ENCODE measurements around the gene C9orf43.
"Not testable (repeated sequence)": the region's sequence is repeated elsewhere in the genome, so short reads cannot be mapped to it uniquely, and the experiment has no call there.

C9orf43 gene

GRCh38 chr9:113373676-113374392, 36.7 kb upstream of the C9orf43 start:
- H3K27ac ChIP-seq (ENCODE audit: low read depth, low read length): no peak overlapping the region
- H3K27me3 ChIP-seq (ENCODE audit: control insufficient read depth, insufficient read depth, low read length): no peaks in the 10 kb centered on the region
- no peak overlapping the region for H3K9ac ChIP-seq (ENCODE audit: low read length)
- peaks cover 5% of the 10 kb centered on the region for H3K36me3 ChIP-seq (ENCODE audit: control insufficient read depth, insufficient read depth, low read length)
- no peaks in the 10 kb centered on the region for H3K4me1 ChIP-seq (ENCODE audit: control insufficient read depth, insufficient read depth, low read length)
- H3K4me3 ChIP-seq (ENCODE audit: low read length): no peak overlapping the region

GRCh38 chr9:113375057-113376023, 35.2 kb upstream of the C9orf43 start:
- Histone ChIP-seq H3K9ac (ENCODE audit: low read length) (no peak overlapping the region), H3K27ac (ENCODE audit: low read depth, low read length) (no peak overlapping the region)

DNA sequence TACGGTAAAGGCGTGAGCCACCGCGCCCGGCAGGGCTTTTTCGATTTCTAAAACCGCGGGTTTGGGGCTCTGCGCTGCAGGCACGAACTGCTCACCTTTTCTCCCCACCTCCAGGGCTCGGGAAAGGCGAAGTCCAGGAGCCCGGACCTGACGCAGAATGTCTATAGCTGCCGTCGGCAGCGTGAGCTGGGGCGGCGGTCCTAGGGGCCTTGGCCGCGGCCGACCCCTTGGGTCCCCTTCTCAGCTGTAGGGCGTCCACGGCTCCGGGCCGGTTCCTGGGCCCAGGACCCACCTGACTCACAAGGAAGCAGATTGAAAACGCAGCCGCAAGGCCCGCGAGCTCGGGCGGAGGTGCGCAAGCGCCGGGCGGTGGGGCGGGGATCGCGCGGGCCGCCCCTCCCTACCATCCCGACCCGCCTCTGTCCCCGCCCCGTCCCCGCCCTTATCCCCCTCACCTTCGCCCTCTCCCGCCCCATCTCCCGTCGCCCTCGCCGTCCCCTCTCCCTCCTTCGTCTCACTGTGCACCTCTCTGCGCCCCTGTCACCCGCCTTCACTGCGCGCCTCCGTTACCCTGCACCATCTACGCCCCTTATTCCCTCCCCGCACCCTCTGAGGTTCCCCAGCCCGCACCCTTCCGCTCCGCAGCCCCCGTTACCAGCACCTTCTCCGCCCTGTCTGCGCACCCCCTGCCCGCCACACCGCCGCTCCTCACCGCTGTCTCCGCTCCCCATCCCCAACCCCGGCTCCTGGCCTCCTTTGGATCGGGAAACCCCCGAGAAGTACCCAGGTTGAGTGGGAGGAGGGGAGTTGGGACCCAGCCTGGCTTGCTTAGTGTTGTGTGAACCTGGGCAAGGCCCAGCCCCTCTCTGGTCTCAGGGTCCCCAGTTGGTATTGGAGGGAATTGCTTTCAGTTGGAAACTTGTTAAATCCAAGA, 33.6 kb upstream of the C9orf43 start, which contains the start of gene HDHD3:
TSS of gene HDHD3 (minus strand) at position 353 of the 934 bp plus-strand sequence. CDS start 2,632 bp downstream, outside the sequence.
- H3K9ac ChIP-seq (ENCODE audit: low read length): peak within 1 kb of the TSS; percentile 80
- no peaks in the 10 kb centered on the region for H3K27me3 ChIP-seq (ENCODE audit: control insufficient read depth, insufficient read depth, low read length)
- peak within 1 kb of the TSS; percentile 88 for H3K27ac ChIP-seq (ENCODE audit: low read depth, low read length)
- H3K36me3 ChIP-seq (ENCODE audit: control insufficient read depth, insufficient read depth, low read length): peaks cover 5% of the 10 kb centered on the region
- no peaks in the 10 kb centered on the region for H3K4me1 ChIP-seq (ENCODE audit: control insufficient read depth, insufficient read depth, low read length)
- peak within 1 kb of the TSS; percentile 96 for H3K4me3 ChIP-seq (ENCODE audit: low read length)

More at GRCh38 chr9:113375057-113376023, 35.2 kb upstream of the C9orf43 start:
- Histone ChIP-seq H3K36me3 (ENCODE audit: control insufficient read depth, insufficient read depth, low read length) (peaks cover 5% of the 10 kb centered on the region), H3K4me1 (ENCODE audit: control insufficient read depth, insufficient read depth, low read length) (no peaks in the 10 kb centered on the region), H3K27me3 (ENCODE audit: control insufficient read depth, insufficient read depth, low read length) (no peaks in the 10 kb centered on the region), H3K4me3 (ENCODE audit: low read length) (peak overlapping the region; percentile 45)

DNA sequence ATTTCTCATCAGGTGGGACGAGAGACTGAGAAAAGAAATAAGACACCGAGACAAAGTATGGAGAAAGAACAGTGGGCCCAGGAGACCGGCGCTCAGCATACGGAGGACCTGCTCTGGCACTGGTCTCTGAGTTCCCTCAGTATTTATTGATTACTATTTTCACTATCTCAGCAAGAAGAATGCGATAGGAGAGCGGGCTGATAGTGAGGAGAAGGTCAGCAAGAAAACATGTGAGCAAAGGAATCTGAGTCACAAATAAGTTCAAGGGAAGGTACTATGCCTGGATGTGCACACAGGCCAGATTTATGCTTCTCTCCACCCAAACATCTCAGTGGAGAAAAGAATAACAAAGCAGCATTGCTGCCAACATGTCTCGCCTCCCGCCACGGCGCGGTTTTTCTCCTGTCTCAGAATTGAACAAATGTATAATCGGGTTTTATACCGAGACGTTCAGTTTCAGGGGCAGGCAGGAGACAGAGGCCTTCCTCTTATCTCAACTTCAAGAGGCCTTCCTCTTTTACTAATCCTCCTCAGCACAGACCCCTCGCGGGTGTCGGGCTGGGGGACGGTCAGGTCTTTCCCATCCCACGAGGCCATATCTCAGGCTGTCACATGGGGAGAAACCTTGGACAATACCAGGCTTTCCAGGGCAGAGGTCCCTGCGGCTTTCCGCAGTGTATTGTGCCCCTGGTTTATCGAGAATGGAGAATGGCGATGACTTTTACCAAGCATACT, 31.3 kb upstream of the C9orf43 start:
- H3K27ac ChIP-seq (ENCODE audit: low read depth, low read length): not testable (repeated sequence)

GRCh38 chr9:113379829-113380210, 30.7 kb upstream of the C9orf43 start:
- not testable (repeated sequence) for H3K36me3 ChIP-seq (ENCODE audit: control insufficient read depth, insufficient read depth, low read length); H3K27ac ChIP-seq (ENCODE audit: low read depth, low read length); H3K4me1 ChIP-seq (ENCODE audit: control insufficient read depth, insufficient read depth, low read length); H3K9ac ChIP-seq (ENCODE audit: low read length); H3K4me3 ChIP-seq (ENCODE audit: low read length); H3K27me3 ChIP-seq (ENCODE audit: control insufficient read depth, insufficient read depth, low read length)

More for the DNA sequence above, 31.3 kb upstream of the C9orf43 start:
- H3K27me3 ChIP-seq (ENCODE audit: control insufficient read depth, insufficient read depth, low read length); H3K4me1 ChIP-seq (ENCODE audit: control insufficient read depth, insufficient read depth, low read length); H3K36me3 ChIP-seq (ENCODE audit: control insufficient read depth, insufficient read depth, low read length); H3K9ac ChIP-seq (ENCODE audit: low read length); H3K4me3 ChIP-seq (ENCODE audit: low read length): not testable (repeated sequence)

GRCh38 chr9:113380869-113381378, 29.6 kb upstream of the C9orf43 start:
- Histone ChIP-seq H3K4me1 (ENCODE audit: control insufficient read depth, insufficient read depth, low read length) (no peaks in the 10 kb centered on the region), H3K36me3 (ENCODE audit: control insufficient read depth, insufficient read depth, low read length) (no peaks in the 10 kb centered on the region), H3K27me3 (ENCODE audit: control insufficient read depth, insufficient read depth, low read length) (no peaks in the 10 kb centered on the region), H3K9ac (ENCODE audit: low read length) (no peak overlapping the region), H3K27ac (ENCODE audit: low read depth, low read length) (no peak overlapping the region), H3K4me3 (ENCODE audit: low read length) (no peak overlapping the region)

GRCh38 chr9:113381441-113381840, 29.1 kb upstream of the C9orf43 start:
- not testable (repeated sequence) for H3K27ac ChIP-seq (ENCODE audit: low read depth, low read length)

DNA sequence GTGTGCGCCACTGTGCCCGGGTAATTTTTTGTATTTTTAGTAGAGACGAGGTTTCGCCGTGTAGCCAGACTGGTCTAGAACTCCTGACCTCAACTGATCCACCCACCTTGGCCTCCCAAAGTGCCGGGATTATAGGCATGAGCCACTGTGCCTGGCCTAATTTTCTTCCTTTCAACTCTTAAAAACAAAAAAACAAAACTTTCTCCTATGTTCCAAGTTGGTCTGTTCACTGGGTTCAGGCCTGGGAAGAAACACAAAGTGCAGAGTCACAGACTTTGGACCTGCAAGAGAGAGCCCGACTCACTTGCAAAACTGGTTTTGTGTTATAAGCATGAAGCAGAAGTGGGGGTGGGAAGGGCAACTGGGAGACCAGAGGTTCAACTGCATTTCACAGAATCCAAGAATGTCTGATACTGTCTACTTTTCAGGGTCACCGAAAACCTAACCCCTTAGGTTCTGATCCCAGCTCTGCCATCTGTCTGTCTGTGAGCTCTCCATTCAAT, 28.6 kb upstream of the C9orf43 start:
- Histone ChIP-seq H3K27me3 (ENCODE audit: control insufficient read depth, insufficient read depth, low read length) (no peaks in the 10 kb centered on the region), H3K4me1 (ENCODE audit: control insufficient read depth, insufficient read depth, low read length) (no peaks in the 10 kb centered on the region), H3K9ac (ENCODE audit: low read length) (no peak overlapping the region), H3K27ac (ENCODE audit: low read depth, low read length) (no peak overlapping the region), H3K4me3 (ENCODE audit: low read length) (no peak overlapping the region), H3K36me3 (ENCODE audit: control insufficient read depth, insufficient read depth, low read length) (peaks cover 6% of the 10 kb centered on the region)

More at GRCh38 chr9:113381441-113381840, 29.1 kb upstream of the C9orf43 start:
- H3K36me3 ChIP-seq (ENCODE audit: control insufficient read depth, insufficient read depth, low read length); H3K9ac ChIP-seq (ENCODE audit: low read length); H3K4me1 ChIP-seq (ENCODE audit: control insufficient read depth, insufficient read depth, low read length); H3K4me3 ChIP-seq (ENCODE audit: low read length); H3K27me3 ChIP-seq (ENCODE audit: control insufficient read depth, insufficient read depth, low read length): not testable (repeated sequence)

DNA sequence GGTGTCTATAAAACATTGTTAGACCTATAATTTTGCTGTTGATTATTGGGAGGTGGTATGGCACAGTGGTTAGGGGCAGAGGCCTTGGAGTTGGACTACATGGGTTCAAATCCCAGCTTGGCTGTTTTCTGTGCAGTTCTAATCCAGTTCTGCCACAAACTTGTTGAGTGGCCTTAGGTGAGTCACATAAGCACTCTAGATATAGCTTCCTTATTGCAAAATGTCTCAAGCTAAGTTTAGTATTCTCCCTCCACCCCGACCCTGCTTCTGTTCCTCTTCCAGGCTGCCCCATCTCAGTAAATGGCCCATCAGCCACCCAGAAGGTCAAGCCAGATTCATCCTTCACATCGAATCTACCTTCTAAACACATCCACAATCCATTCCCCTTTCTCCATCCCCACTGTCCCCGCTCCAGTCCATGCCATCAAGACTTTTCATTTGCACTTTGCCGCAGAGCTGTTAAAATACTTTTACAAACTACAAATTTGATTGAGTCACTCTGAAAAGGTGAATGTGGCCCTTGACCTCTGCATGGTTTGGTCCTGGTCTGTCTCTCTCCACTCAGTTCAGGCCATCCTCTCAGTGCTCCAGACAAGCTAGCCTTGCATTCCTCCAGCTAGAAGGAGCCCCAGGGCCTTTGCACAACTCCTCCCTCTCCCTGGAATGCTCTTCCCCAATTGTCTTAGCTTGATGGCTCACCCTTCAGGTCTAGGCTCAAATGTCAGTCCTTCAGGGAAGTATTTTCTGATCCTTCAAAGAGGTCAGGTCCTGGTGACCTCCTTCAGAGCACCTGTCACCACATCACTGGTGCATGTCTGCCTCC, 23.8 kb upstream of the C9orf43 start:
- no peaks in the 10 kb centered on the region for H3K4me1 ChIP-seq (ENCODE audit: control insufficient read depth, insufficient read depth, low read length)
- H3K9ac ChIP-seq (ENCODE audit: low read length): no peak overlapping the region
- peaks cover 36% of the 10 kb centered on the region for H3K36me3 ChIP-seq (ENCODE audit: control insufficient read depth, insufficient read depth, low read length)
- H3K4me3 ChIP-seq (ENCODE audit: low read length): peak overlapping the region; percentile 30
- no peak overlapping the region for H3K27ac ChIP-seq (ENCODE audit: low read depth, low read length)
- no peaks in the 10 kb centered on the region for H3K27me3 ChIP-seq (ENCODE audit: control insufficient read depth, insufficient read depth, low read length)

DNA sequence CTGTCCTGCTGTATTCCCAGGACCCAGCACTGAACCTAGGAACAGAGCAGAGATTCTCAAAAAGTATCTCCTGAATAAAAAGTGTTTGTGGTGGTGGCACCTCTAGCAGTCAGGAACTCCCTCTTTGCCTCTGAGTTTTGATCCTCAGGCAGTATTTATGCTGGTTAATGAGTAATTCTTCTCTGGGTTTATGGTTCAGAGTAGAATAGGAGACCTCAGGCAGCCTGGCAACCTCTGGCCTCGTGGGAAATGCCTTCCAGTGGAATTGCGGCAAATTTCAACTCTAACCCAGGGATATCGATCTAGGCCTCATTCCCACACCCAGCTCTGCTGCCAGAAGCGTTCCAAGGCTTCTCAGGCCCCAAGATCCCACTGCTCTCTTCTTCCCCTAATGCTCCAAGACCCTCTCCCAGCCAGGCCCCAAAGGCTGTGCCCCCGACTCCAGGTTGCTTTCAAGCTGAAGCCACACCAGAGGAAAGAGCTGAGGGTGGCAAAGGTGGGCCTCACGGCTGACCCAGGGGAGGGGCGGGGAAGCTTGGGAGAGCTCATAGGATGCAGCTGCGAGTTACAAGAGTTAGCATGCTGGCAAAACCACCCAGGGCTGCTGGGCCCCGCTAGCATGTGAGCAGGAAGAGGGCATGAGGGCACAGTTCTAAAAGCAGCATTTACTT, 22.9 kb upstream of the C9orf43 start:
- Histone ChIP-seq H3K4me3 (ENCODE audit: low read length) (peak overlapping the region; percentile 30), H3K27me3 (ENCODE audit: control insufficient read depth, insufficient read depth, low read length) (no peaks in the 10 kb centered on the region), H3K9ac (ENCODE audit: low read length) (no peak overlapping the region), H3K4me1 (ENCODE audit: control insufficient read depth, insufficient read depth, low read length) (no peaks in the 10 kb centered on the region), H3K36me3 (ENCODE audit: control insufficient read depth, insufficient read depth, low read length) (peaks cover 42% of the 10 kb centered on the region), H3K27ac (ENCODE audit: low read depth, low read length) (no peak overlapping the region)

All from rectal smooth muscle tissue (tissue), 1 donor.